ENCODE results near the gene SMAD7.

The SMAD7 gene

GRCh38 chr18:48959921-48960920 is 9.5 kb upstream of the SMAD7 start:
- DNase-seq (ENCODE audit: low spot score), result no peak

GRCh38 chr18:48959551-48959920 is 8.8 kb upstream of the SMAD7 start:
- DNase-seq (ENCODE audit: low spot score), result no peak

- no peak for DNase-seq (ENCODE audit: low spot score)
Observed at GRCh38 chr18:48958951-48959350, 8.2 kb upstream of the SMAD7 start.

GRCh38 chr18:48957616-48958015 is 6.9 kb upstream of the SMAD7 start:
- no peak for DNase-seq (ENCODE audit: low spot score)

- no peak for DNase-seq (ENCODE audit: low spot score)
Observed at GRCh38 chr18:48957136-48957535, 6.4 kb upstream of the SMAD7 start.

- DNase-seq (ENCODE audit: low spot score), result no peak
Observed at GRCh38 chr18:48956356-48956755, 5.6 kb upstream of the SMAD7 start.

- DNase-seq (ENCODE audit: low spot score), result no peak
Observed at GRCh38 chr18:48955830-48956261, 5.1 kb upstream of the SMAD7 start.

- no peak for DNase-seq (ENCODE audit: low spot score)
Observed at GRCh38 chr18:48954886-48955819, 4.4 kb upstream of the SMAD7 start.

- DNase-seq (ENCODE audit: low spot score), result no peak
Observed at GRCh38 chr18:48953104-48953706, 2.4 kb upstream of the SMAD7 start.

GRCh38 chr18:48952287-48953103 is 1.7 kb upstream of the SMAD7 start:
- peak; percentile 33 for DNase-seq (ENCODE audit: low spot score)

GRCh38 chr18:48951448-48952286 is 902 bp upstream of the SMAD7 start:
- DNase-seq (ENCODE audit: low spot score), result peak; percentile 84

GRCh38 chr18:48949606-48950535 is 894 bp downstream of the SMAD7 start:
- DNase-seq (ENCODE audit: low spot score), result no peak

GRCh38 chr18:48949050-48949605 is 1.6 kb downstream of the SMAD7 start:
- DNase-seq (ENCODE audit: low spot score), result peak; percentile 35

GRCh38 chr18:48948112-48949049 is 2.4 kb downstream of the SMAD7 start:
- DNase-seq (ENCODE audit: low spot score), result no peak

- no peak for DNase-seq (ENCODE audit: low spot score)
Observed at GRCh38 chr18:48947560-48947959, 3.2 kb downstream of the SMAD7 start.

- no peak for DNase-seq (ENCODE audit: low spot score)
Observed at GRCh38 chr18:48947092-48947491, 3.7 kb downstream of the SMAD7 start.

GRCh38 chr18:48946329-48946835 is 4.4 kb downstream of the SMAD7 start:
- no peak for DNase-seq (ENCODE audit: low spot score)

GRCh38 chr18:48945953-48946217 is 4.9 kb downstream of the SMAD7 start:
- DNase-seq (ENCODE audit: low spot score), result no peak

Measured in CD4-positive, alpha-beta T cell treated with Interleukin-6 at 100 ng/mL for 8 hours (primary cell).